ENCODE results near the gene UBE2S.
"Not testable (repeated sequence)": the region's sequence is repeated elsewhere in the genome, so short reads cannot be mapped to it uniquely, and the experiment has no call there.

UBE2S gene

GRCh38 chr19:55406826-55407549, 600 bp downstream of the UBE2S start:
- peak; percentile 66 for DNase-seq (ENCODE audit: low read depth, low spot score)

GRCh38 chr19:55406091-55406825, 1.3 kb downstream of the UBE2S start:
- DNase-seq (ENCODE audit: low read depth, low spot score): no peak

GRCh38 chr19:55405638-55406037, 1.9 kb downstream of the UBE2S start:
- no peak for DNase-seq (ENCODE audit: low read depth, low spot score)

- DNase-seq (ENCODE audit: low read depth, low spot score): no peak
Observed at GRCh38 chr19:55402509-55402908, 5.1 kb downstream of the UBE2S start.

GRCh38 chr19:55401390-55401789, 6.2 kb downstream of the UBE2S start:
- DNase-seq (ENCODE audit: low read depth, low spot score): not testable (repeated sequence)

GRCh38 chr19:55400281-55401087, 7.1 kb downstream of the UBE2S start:
- no peak for DNase-seq (ENCODE audit: low read depth, low spot score)

- DNase-seq (ENCODE audit: low read depth, low spot score): no peak
Observed at GRCh38 chr19:55398200-55398925, 9.2 kb downstream of the UBE2S start.

GRCh38 chr19:55392820-55393761, 14.5 kb downstream of the UBE2S start:
- DNase-seq (ENCODE audit: low read depth, low spot score): no peak

- no peak for DNase-seq (ENCODE audit: low read depth, low spot score)
Observed at GRCh38 chr19:55391702-55392615, 15.6 kb downstream of the UBE2S start.

GRCh38 chr19:55391191-55391670, 16.4 kb downstream of the UBE2S start:
- DNase-seq (ENCODE audit: low read depth, low spot score): no peak

GRCh38 chr19:55390461-55390880, 17.1 kb downstream of the UBE2S start:
- DNase-seq (ENCODE audit: low read depth, low spot score): no peak

GRCh38 chr19:55389386-55390317, 17.9 kb downstream of the UBE2S start:
- DNase-seq (ENCODE audit: low read depth, low spot score): no peak

- no peak for DNase-seq (ENCODE audit: low read depth, low spot score)
Observed at GRCh38 chr19:55387736-55388497, 19.7 kb downstream of the UBE2S start.

GRCh38 chr19:55386493-55386971, 21.1 kb downstream of the UBE2S start:
- DNase-seq (ENCODE audit: low read depth, low spot score): peak; percentile 59

GRCh38 chr19:55385724-55386492, 21.7 kb downstream of the UBE2S start, which contains the start of gene RPL28:
Gene RPL28 (plus strand): TSS chr19:55385932. CDS start chr19:55386358, 426 bp downstream.
- DNase-seq (ENCODE audit: low read depth, low spot score): peak; percentile 99
